ENCODE data around the gene TCERG1L.

Gene TCERG1L

GRCh38 chr10:131273476-131273875 is 38.0 kb downstream of the TCERG1L start:
- Histone ChIP-seq H3K79me1 (replicated peaks; ENCODE audit: low read length, poor library complexity, severe bottlenecking) (no peaks in the 10 kb centered on the region), H4K8ac (ENCODE audit: low read length) (no peak overlapping the region), H3K14ac (ENCODE audit: low read length in 2 of 2) (no peak overlapping the region), H3K27ac (ENCODE audit: low read length, poor library complexity, severe bottlenecking) (no peak overlapping the region), H3K9ac (ENCODE audit: low read length) (no peak overlapping the region), H3K9me3 (ENCODE audit: control insufficient read depth, low read length) (no peaks in the 10 kb centered on the region), H3K4me3 (ENCODE audit: insufficient read depth in 1 of 2, low read depth in 1 of 2, low read length in 2 of 2) (no peak overlapping the region), H3K36me3 (ENCODE audit: control insufficient read depth in 1 of 2, insufficient read depth in 2 of 2, low read depth in 1 of 2, low read length in 2 of 2) (no peaks in the 10 kb centered on the region), H2BK12ac (ENCODE audit: low read length in 2 of 2) (no peak overlapping the region), H2BK5ac (ENCODE audit: low read depth, low read length, poor library complexity, severe bottlenecking) (no peak overlapping the region), H2BK120ac (ENCODE audit: low read depth, low read length) (no peak overlapping the region), H3K4ac (ENCODE audit: low read depth in 1 of 2, low read length in 2 of 2) (no peak overlapping the region), H3K4me2 (ENCODE audit: low read length, poor library complexity, severe bottlenecking) (no peak overlapping the region), H3K23ac (ENCODE audit: low read length in 2 of 2) (no peak overlapping the region), H3K27me3 (ENCODE audit: control insufficient read depth in 1 of 2, insufficient read depth in 1 of 2, low read length in 2 of 2) (no peaks in the 10 kb centered on the region), H2BK15ac (ENCODE audit: low read depth, poor library complexity, severe bottlenecking) (no peak overlapping the region), H4K91ac (ENCODE audit: low read length) (no peak overlapping the region), H2AFZ (ENCODE audit: low read depth, low read length) (no peak overlapping the region), H3K4me1 (ENCODE audit: control insufficient read depth, insufficient read depth, low read depth, low read length) (no peaks in the 10 kb centered on the region), H3K18ac (ENCODE audit: low read depth in 1 of 2, low read length in 2 of 2) (no peak overlapping the region), H2AK5ac (ENCODE audit: low read length, severe bottlenecking) (no peak overlapping the region)
- 88% methylated on average over 10 of the region's 10 CpGs for WGBS
- DNase-seq: no peak

DNA sequence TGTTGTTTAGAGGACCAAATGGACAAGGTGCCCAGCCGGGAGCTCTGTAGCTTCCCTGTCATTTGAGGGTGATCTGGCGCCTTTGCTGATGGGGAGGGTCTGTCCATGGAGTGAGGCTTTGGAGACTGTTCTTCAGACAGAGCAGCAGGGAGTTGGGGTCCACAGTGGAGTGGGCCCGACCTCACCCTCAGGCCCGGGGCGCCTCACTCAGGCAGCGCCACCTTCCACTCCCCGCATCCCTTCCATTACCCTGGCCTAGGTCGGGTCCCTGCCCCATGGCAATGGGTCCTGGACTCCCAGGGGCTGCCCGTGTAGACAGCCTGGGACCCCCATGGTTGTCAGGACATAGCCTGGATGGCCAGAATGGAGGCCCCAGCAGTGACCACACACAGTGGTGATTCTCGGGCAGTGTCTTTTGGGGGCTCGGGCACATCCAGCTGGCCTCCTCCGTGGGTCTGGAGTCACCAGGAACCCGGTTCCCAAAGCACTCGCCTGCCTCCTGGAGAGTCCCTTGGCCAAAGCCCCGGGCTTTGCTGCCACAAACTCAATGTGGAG is 38.5 kb downstream of the TCERG1L start:
- 79% methylated on average over 14 of the region's 15 CpGs for WGBS
- no peaks in the 10 kb centered on the region for H3K79me1 ChIP-seq (replicated peaks; ENCODE audit: low read length, poor library complexity, severe bottlenecking)
- H2AFZ ChIP-seq (ENCODE audit: low read depth, low read length): no peak overlapping the region
- H3K36me3 ChIP-seq (ENCODE audit: control insufficient read depth in 1 of 2, insufficient read depth in 2 of 2, low read depth in 1 of 2, low read length in 2 of 2): no peaks in the 10 kb centered on the region
- H3K9ac ChIP-seq (ENCODE audit: low read length): no peak overlapping the region
- no peak overlapping the region for H3K4ac ChIP-seq (ENCODE audit: low read depth in 1 of 2, low read length in 2 of 2)
- H3K4me2 ChIP-seq (ENCODE audit: low read length, poor library complexity, severe bottlenecking): no peak overlapping the region
- no peaks in the 10 kb centered on the region for H3K4me1 ChIP-seq (ENCODE audit: control insufficient read depth, insufficient read depth, low read depth, low read length)
- H4K8ac ChIP-seq (ENCODE audit: low read length): no peak overlapping the region
- DNase-seq: no peak
- H3K14ac ChIP-seq (ENCODE audit: low read length in 2 of 2): no peak overlapping the region
- H2BK120ac ChIP-seq (ENCODE audit: low read depth, low read length): no peak overlapping the region
- H3K18ac ChIP-seq (ENCODE audit: low read depth in 1 of 2, low read length in 2 of 2): no peak overlapping the region
- no peak overlapping the region for H2BK15ac ChIP-seq (ENCODE audit: low read depth, poor library complexity, severe bottlenecking)
- no peak overlapping the region for H3K23ac ChIP-seq (ENCODE audit: low read length in 2 of 2)
- H2BK5ac ChIP-seq (ENCODE audit: low read depth, low read length, poor library complexity, severe bottlenecking): no peak overlapping the region
- no peaks in the 10 kb centered on the region for H3K27me3 ChIP-seq (ENCODE audit: control insufficient read depth in 1 of 2, insufficient read depth in 1 of 2, low read length in 2 of 2)
- no peaks in the 10 kb centered on the region for H3K9me3 ChIP-seq (ENCODE audit: control insufficient read depth, low read length)
- no peak overlapping the region for H2AK5ac ChIP-seq (ENCODE audit: low read length, severe bottlenecking)
- H3K27ac ChIP-seq (ENCODE audit: low read length, poor library complexity, severe bottlenecking): no peak overlapping the region
- H2BK12ac ChIP-seq (ENCODE audit: low read length in 2 of 2): no peak overlapping the region
- peak overlapping the region in 1 of 2 experiments; percentile 1 for H3K4me3 ChIP-seq (ENCODE audit: insufficient read depth in 1 of 2, low read depth in 1 of 2, low read length in 2 of 2)
- no peak overlapping the region for H4K91ac ChIP-seq (ENCODE audit: low read length)

DNA sequence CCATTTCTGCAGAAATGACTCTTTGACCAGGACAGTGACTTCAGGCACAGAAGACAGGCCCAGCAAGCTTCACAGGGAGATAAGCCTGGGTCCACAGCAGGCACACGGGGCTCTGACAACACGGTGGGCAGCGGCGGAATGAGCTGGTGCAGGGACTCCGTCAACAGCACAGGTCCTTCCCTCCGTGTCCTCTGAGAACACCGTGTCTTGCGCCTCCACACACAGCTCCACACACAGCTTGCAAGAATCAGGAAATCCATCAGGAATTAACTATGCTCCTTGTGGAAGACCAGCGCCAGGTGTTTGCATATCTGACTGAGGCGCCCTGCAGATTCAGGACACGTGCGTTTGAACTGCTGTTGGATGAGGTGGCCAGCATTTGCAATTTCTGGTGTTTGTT is 39.6 kb downstream of the TCERG1L start:
- Histone ChIP-seq H3K4me1 (ENCODE audit: control insufficient read depth, insufficient read depth, low read depth, low read length) (no peaks in the 10 kb centered on the region), H3K23ac (ENCODE audit: low read length in 2 of 2) (no peak overlapping the region), H3K18ac (ENCODE audit: low read depth in 1 of 2, low read length in 2 of 2) (no peak overlapping the region), H3K14ac (ENCODE audit: low read length in 2 of 2) (no peak overlapping the region), H2AFZ (ENCODE audit: low read depth, low read length) (no peak overlapping the region), H3K36me3 (ENCODE audit: control insufficient read depth in 1 of 2, insufficient read depth in 2 of 2, low read depth in 1 of 2, low read length in 2 of 2) (no peaks in the 10 kb centered on the region), H3K9ac (ENCODE audit: low read length) (no peak overlapping the region), H2BK120ac (ENCODE audit: low read depth, low read length) (no peak overlapping the region), H2BK5ac (ENCODE audit: low read depth, low read length, poor library complexity, severe bottlenecking) (no peak overlapping the region), H2BK15ac (ENCODE audit: low read depth, poor library complexity, severe bottlenecking) (no peak overlapping the region), H3K79me1 (replicated peaks; ENCODE audit: low read length, poor library complexity, severe bottlenecking) (no peaks in the 10 kb centered on the region), H3K27me3 (ENCODE audit: control insufficient read depth in 1 of 2, insufficient read depth in 1 of 2, low read length in 2 of 2) (no peaks in the 10 kb centered on the region), H3K9me3 (ENCODE audit: control insufficient read depth, low read length) (no peaks in the 10 kb centered on the region), H4K91ac (ENCODE audit: low read length) (no peak overlapping the region), H4K8ac (ENCODE audit: low read length) (no peak overlapping the region), H3K27ac (ENCODE audit: low read length, poor library complexity, severe bottlenecking) (no peak overlapping the region), H2BK12ac (ENCODE audit: low read length in 2 of 2) (no peak overlapping the region), H3K4me2 (ENCODE audit: low read length, poor library complexity, severe bottlenecking) (no peak overlapping the region), H3K4me3 (ENCODE audit: insufficient read depth in 1 of 2, low read depth in 1 of 2, low read length in 2 of 2) (no peak overlapping the region), H2AK5ac (ENCODE audit: low read length, severe bottlenecking) (no peak overlapping the region), H3K4ac (ENCODE audit: low read depth in 1 of 2, low read length in 2 of 2) (no peak overlapping the region)
- 84% methylated on average over 12 of the region's 12 CpGs for WGBS
- DNase-seq: no peak

DNA sequence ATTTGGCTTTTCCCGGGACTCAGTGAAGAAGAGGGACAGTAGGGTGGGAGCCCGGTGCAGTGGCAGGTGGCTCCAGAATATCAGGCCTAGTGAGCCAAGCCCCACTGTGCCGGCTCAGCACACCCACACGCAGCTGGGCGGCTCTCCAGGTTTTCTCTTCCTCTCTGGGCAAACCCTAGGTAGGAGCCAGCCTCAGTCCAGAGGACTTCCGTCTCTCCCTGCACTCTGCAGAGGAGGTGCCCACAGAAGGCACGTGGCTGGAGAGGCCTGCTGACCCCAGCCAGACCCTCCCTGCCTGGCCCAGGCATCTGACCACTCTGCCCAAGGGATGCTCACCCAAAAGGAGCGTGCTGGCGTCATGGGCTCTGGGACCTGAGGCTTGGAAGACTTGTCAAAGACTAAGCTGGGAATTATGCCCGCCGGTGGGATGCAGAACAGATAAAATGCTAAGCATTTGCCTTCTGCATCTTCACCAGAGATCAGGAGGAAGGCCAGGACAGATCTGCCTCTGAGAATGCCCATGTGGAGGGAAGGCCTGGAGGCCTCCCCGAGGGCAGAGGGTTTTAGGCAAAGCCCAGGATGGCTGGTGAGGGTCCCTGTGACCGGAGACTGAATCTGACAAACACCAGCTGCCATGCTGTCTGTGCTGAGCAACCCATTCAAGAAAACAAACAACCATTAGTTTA is 40.2 kb downstream of the TCERG1L start:
- no peaks in the 10 kb centered on the region for H3K27me3 ChIP-seq (ENCODE audit: control insufficient read depth in 1 of 2, insufficient read depth in 1 of 2, low read length in 2 of 2)
- no peaks in the 10 kb centered on the region for H3K4me1 ChIP-seq (ENCODE audit: control insufficient read depth, insufficient read depth, low read depth, low read length)
- no peaks in the 10 kb centered on the region for H3K9me3 ChIP-seq (ENCODE audit: control insufficient read depth, low read length)
- H3K79me1 ChIP-seq (replicated peaks; ENCODE audit: low read length, poor library complexity, severe bottlenecking): no peaks in the 10 kb centered on the region
- H3K14ac ChIP-seq (ENCODE audit: low read length in 2 of 2): no peak overlapping the region
- H2BK15ac ChIP-seq (ENCODE audit: low read depth, poor library complexity, severe bottlenecking): no peak overlapping the region
- H2BK5ac ChIP-seq (ENCODE audit: low read depth, low read length, poor library complexity, severe bottlenecking): no peak overlapping the region
- no peak overlapping the region for H4K91ac ChIP-seq (ENCODE audit: low read length)
- no peak overlapping the region for H2AK5ac ChIP-seq (ENCODE audit: low read length, severe bottlenecking)
- peak overlapping the region in 1 of 2 experiments; percentile 2 for H3K4me3 ChIP-seq (ENCODE audit: insufficient read depth in 1 of 2, low read depth in 1 of 2, low read length in 2 of 2)
- 71% methylated on average over 13 of the region's 13 CpGs for WGBS
- H3K9ac ChIP-seq (ENCODE audit: low read length): no peak overlapping the region
- H3K23ac ChIP-seq (ENCODE audit: low read length in 2 of 2): no peak overlapping the region
- H3K27ac ChIP-seq (ENCODE audit: low read length, poor library complexity, severe bottlenecking): no peak overlapping the region
- no peak overlapping the region for H2AFZ ChIP-seq (ENCODE audit: low read depth, low read length)
- H2BK120ac ChIP-seq (ENCODE audit: low read depth, low read length): no peak overlapping the region
- no peak for DNase-seq
- no peaks in the 10 kb centered on the region for H3K36me3 ChIP-seq (ENCODE audit: control insufficient read depth in 1 of 2, insufficient read depth in 2 of 2, low read depth in 1 of 2, low read length in 2 of 2)
- no peak overlapping the region for H3K4me2 ChIP-seq (ENCODE audit: low read length, poor library complexity, severe bottlenecking)
- H2BK12ac ChIP-seq (ENCODE audit: low read length in 2 of 2): no peak overlapping the region
- H3K4ac ChIP-seq (ENCODE audit: low read depth in 1 of 2, low read length in 2 of 2): no peak overlapping the region
- H4K8ac ChIP-seq (ENCODE audit: low read length): no peak overlapping the region
- no peak overlapping the region for H3K18ac ChIP-seq (ENCODE audit: low read depth in 1 of 2, low read length in 2 of 2)

All from mesenchymal stem cell (in vitro differentiated cells and primary cell).